ENCODE measurements around the gene SNX7.
A peak's percentile ranks its signal among the peaks of the same experiment; 100 is the strongest.

Gene SNX7, protein sequence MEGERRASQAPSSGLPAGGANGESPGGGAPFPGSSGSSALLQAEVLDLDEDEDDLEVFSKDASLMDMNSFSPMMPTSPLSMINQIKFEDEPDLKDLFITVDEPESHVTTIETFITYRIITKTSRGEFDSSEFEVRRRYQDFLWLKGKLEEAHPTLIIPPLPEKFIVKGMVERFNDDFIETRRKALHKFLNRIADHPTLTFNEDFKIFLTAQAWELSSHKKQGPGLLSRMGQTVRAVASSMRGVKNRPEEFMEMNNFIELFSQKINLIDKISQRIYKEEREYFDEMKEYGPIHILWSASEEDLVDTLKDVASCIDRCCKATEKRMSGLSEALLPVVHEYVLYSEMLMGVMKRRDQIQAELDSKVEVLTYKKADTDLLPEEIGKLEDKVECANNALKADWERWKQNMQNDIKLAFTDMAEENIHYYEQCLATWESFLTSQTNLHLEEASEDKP

DNA sequence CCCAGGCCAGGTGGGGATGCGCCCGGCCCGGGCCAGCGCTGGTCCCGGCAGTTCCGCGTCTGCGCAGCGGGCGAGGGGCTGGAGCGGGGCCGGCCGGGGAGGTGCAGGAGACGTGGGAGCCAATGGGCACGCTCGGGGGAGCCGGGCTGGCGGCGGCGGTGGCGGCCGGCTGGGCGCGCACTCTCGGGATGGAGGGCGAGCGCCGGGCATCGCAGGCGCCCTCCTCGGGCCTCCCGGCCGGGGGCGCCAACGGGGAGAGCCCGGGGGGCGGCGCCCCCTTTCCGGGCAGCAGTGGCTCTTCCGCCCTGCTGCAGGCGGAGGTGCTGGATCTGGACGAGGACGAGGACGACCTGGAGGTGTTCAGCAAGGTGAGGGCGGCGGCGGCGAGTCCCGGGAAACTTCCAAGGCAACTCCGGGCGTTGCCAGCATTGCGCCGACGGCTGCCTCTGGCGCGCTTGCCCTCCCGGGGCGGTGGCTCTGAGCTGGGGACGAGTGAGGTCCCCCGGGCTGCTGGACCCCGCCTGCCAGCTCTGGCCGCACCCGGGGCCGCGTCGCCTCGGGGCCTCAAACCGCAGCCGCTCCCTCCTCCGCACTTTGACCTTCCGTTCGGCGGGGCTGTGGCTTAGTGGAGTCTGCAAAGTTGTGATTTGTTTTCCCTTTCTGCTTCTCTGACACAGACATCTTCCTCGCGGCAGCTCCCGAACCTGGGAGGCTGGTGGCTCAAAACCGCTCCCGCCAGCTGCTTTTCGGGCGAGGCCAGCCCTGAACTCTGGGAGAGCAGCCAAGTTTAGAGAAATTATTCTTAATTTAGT lies at the start of gene SNX7:
Gene SNX7, plus strand, starts transcription at position 178 of the 812 bp plus-strand sequence. Its CDS starts 11 bp downstream, at position 189.
- DNase-seq, result peak; percentile 89

DNA sequence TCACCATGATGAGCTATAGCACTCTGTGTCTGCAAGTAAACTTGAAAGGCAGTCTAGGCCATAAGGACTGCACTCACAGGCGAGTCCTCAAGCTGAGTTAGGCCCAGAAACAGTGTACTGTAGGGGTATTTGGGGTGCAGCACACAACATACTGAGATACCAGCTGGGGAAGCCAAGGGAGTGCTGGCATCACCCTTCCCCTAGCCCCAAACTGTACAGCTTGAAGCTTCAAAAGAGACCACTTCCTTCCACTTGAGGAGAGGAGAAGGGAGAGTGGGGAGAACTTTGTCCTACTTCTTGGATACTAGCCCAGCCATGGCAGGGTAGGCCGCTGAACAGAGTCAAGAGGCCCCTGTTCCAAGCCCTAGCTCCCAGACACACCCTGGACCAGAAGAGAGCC lies 24.2 kb upstream of the SNX7 start:
- DNase-seq, result no peak

DNA sequence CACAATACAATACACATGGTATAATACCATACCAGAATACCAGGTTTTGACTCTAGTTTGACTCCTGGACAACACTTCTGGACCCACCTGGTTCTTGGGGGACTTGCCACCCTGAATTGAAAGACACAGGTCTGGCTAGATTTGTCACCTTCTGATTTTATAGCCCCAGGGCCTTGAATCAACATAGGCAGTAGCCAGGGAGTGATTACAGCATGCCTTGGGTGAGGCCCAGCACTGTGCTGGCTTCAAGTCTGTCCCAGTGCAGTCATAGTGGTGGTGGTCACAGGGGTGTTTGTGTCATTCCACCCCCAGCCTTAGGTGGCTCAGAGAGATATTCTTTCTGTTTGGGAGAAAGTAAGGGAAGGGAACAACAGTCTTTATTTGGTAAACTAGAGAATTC lies 23.3 kb upstream of the SNX7 start:
- DNase-seq, result no peak

DNA sequence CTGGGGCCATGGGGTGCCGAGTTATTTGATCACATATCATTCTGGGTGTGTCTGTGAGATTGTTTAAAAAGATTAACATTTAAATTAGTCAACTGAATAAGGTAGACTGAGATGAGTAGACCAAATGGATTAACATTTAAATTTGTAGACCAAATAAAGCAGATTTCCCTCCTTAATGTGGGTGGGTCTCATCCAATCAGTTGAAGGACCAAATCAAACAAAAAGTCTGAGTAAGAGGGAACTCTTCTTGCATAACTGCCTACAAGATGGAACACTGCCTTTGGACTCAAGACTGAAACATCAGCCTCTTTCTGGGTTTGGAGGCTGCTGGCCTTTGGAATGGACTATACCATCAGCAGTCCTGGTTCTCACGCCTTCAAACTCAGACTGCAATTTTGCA lies 17.0 kb upstream of the SNX7 start:
- DNase-seq, result no peak

DNA sequence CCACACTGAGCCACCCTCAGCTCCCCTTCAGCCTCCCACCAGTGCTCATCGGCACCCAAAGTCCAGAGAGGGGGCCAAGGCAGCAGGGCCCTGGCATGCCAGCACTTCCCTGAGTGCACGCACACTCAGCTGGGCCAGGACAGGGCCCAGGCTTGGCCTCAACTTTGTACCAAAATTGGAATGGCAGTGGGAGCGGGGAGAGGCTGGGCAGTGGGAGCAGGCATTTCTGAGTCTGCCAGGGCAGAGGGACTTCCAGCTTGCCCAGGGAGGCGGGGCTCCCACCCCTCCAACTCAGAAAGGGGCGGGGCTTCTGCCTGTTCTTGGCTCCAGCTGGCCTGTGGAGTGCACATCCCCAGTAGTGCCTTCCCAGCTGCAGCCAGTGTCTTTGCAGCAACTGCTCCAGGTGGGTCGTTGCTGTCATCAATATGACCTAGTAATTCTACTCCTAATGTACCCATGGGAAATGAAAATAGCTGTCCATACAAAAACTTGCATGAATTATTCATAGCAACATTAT lies 10.3 kb upstream of the SNX7 start:
- no peak for DNase-seq

DNA sequence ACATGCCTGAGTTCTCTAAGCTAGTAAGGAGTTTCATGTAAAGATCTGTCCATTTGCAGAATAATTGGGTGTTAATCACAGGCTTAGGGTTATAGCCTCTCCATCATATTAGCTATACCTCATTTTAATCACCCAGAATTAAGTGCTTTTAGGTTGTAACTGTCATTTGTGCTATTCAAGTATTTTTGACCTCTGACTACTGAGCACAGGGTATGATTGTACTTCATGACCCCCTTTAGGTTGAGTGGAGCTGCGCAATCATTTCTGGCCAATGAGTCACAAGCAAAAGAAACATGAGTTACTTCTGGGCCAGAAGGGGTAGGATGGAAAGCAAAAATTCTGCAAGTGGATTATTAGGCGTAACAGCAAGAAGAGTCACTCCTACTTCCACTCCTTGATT lies 8.4 kb upstream of the SNX7 start:
- DNase-seq, result no peak

DNA sequence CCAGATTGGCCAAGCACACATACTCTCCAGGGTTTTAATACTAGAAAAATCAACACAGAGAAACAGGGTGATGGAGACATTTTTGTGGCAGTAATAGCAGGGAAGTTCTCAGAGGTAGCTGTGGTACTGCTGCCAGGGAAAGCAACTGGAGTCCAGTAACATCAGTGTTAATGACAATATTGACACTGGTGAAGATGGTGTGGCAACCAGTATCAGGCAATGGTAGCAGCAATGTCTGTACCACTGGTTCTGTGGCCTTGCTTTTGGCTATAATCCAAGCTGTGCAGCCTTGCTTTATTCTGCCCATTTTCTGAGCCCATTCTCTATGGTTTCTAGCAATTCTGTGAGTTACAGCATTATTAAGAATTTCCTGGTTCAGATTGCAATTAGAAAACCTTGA lies 1.6 kb upstream of the SNX7 start:
- DNase-seq, result no peak

DNA sequence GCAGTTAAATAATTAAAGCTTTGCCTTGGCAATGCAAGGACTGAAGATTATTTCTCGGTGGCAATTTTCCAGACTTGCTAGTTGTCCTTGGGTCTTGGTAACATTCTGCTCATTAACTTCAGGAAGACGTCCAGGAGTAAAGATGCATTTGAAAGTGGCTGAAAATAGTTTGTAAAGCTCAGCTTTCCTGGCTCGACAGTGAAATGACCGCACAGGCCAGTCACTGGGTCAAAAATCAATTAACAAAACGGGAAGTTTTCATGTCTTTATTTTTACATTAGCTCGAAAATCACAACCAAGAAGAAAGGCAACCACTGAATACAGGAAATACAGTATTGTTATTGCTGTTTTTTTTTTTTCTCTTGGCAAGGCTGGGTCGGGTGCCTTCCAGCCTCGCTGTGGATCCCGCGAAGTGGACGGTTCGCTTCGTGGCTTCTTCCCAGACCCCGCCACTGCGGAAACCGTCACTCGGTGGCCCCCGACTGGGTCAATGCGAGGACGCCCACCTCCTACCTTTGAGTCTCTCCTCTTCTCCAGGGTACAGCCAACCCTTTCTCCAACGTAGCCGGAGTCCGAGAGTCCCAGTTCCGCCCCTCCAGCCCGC lies 479 bp upstream of the SNX7 start:
- no peak for DNase-seq

DNA sequence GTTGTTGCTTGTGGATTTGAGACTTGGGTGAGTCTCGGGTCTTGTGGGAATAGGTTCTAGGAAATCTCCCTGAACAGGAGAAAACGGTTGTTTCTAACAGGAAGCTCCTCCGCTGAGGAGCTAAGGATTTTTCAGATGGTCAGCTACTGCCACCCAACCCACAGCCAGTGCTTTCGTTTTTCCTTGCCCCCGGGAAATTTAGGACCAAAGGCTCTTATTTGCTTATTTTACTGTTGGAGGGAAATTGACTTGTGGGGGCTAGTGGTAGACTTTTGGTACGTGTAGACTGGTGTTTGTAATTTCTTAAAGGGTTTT lies 792 bp downstream of the SNX7 start:
- DNase-seq, result no peak

DNA sequence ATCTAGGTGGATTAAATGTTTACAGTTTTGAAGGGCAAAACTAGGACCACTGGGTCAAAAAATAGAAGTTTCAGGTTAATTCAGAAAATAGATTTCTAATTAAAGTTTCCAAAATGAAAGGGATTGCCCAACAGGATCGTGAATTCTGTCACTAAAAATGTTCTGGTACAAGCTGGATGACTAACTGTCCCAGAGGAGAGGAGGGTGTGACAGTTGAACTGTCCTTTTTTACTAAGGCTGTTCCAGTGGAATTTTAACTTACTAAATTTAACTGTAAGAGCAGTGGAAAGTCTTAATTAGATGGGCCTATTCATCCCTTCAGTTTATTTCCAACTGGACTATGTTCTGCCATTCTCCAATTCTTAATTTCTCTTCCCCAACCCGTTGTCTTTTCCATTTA lies 7.2 kb downstream of the SNX7 start:
- DNase-seq, result no peak

DNA sequence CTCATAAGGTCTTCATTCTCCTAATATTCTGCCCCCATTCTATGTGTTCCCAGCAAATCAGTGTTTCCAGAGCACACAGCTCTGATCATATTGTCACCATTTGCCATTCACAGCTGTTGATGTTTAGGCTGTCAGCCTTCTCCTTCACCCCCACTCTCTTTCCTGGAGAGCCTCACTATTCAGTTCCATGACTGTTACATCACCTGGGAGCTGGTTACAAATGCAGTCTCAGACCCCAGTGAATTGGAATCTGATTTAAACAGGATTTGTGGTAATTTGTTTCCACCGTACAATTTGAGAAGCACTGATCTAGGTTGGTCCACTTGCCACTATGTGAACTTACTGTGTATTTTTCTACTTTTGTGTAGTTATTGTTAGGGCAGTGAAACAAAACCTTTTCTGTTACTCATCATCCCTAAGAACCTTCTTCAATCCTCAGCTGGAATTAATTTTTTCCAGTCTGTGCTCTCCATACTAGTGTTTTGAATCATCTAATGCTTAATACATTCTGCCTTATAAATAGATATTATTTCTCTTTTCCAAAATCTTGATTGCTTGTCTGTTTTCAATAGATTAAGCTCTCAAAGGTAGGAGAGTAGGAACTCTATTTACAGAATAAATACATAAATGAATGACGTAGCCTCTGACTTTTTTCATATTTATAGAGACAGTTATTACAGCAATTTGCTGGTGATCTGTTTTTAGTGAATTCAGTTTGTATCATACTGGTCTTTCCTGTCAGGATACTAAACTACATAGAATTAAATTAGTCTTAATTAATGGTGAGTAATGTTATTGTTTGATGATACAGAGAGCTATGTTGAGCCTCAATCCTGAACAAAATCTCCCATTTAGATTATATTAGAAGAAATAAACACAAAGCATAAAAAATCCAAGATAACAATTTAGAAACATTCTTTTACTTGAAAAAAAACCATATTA lies 8.1 kb downstream of the SNX7 start:
- DNase-seq, result no peak

DNA sequence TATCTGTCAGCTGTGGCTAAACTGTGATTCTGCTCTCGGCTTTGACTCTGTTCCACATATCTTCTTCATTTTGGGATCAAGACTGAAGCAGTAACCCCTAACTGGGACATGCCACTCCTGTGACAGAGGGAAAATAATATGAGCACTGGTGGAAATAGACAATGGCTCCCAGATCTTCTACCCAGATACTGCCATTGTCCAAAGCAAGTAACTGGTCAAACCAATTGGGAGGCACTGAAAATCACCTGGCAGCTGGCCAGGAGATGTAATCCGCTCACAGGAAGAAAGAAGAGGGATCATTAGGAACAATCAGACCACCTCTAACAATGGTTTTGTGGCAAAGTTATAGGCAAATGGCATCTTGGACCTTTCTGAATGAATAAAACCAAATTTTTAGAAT lies 10.7 kb downstream of the SNX7 start:
- no peak for DNase-seq

DNA sequence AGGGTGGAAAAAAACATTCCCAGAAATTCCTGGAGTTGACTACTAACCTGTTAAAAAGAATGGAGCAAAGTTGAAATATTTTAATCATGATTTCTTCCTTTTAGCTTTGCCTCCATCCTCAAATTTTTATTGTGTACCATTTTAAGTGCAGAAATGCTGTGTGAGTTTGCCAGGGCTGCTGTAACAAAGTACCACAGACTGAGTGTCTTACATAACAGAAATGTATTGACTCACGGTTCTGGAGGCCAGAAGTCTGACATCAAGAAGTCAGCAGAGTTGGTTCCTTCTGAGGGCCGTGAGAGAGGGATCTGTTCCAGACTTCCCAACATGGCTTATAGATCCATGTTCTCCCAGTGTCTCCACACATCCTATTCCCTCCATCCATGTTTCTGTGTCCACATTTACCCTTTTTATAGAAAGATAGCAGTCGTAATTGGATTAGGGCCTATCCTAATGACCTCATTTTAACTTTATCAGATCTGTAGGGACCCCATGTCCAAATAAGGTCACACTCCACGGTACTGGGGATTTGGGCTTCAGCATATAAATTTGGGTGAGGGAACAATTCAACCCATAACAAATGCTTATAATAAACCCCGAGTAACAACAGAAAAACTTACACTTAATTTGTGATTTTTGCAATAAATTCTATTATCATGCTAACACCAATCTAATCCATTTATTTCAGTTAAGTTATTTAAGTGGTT lies 12.7 kb downstream of the SNX7 start:
- DNase-seq, result no peak

DNA sequence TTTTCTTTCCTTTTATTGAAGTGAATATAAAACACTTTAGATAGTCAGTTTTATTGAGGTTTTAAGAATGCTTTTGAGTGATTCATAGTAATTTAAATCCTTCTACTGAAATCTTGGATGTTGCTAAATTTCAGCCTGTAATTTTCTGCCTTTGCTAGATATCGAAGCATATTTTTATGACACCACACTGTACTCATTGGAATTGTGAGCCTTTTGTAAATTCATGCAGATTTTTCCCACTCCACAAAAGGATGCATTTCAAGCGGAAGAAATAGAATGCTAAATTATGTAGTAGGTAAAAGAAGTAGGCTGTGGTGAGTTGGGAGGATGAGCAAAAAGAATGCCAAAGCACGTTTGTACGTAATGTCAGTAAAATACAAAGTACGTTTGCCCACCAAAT lies 13.8 kb downstream of the SNX7 start:
- no peak for DNase-seq

DNA sequence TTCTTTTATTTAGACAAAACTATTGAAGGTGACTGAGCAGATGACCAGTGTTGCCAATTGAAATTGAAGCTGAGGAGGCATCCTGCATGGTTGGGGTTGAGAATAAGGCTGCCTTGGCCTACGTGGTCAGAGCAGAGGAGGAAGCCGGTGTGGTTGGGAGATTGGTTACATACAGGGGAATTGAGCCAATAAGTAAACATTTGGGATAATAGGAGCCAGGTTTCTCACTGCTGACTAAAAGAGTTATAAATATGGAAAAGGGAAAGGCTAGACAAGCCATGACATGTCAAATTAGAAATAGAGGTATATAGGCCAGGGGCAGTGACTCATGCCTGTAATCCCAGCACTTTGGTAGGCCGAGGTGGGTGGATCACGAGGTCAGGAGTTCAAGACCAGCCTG lies 15.8 kb downstream of the SNX7 start:
- no peak for DNase-seq

DNA sequence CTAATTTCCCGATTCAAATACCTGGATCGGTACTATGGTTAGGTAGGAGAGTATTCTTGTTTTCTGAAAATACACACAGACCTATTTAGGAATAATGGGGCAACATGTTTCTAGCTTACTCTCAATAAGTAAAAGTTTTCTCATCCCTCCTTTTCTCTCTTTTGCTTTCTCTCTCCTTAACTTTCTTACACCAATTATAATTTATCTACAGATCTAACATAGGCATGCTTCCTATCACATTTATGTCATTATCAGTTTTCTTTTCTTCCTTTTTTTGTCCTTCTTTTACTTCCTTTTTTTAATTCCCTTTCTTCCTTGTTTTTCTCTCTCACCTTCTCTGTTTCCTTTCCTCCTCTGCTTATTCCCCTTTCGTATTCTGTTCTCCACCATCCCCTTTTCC lies 20.3 kb downstream of the SNX7 start:
- DNase-seq, result no peak

DNA sequence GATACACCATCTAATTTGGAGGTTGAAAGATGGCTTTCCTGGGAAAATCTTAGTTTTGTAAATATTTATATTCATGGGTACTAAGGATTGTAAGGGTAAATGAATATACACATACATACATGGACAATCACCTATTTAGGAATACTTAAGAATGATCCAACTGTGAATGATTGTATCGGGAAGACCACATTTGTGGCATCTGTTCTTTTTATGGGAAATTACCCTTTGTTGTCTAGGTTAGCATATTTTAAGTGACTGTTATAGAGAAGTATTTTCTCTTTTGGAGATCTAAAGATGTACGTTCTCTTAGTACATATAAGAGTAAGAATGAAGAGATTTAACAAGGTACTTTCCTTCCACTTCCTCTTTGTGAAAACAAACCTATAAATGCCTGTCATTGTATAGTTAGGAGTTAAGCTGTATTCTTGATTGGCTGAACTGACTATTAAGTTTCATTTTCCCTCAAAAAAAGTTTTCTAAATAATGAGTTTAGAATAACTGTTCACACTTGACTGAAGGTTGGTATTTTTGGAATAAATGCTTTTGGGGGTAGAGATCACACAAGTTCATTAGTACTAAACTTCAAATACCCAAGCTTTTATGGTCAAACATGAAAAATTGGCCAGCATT lies 26.7 kb downstream of the SNX7 start:
- no peak for DNase-seq

DNA sequence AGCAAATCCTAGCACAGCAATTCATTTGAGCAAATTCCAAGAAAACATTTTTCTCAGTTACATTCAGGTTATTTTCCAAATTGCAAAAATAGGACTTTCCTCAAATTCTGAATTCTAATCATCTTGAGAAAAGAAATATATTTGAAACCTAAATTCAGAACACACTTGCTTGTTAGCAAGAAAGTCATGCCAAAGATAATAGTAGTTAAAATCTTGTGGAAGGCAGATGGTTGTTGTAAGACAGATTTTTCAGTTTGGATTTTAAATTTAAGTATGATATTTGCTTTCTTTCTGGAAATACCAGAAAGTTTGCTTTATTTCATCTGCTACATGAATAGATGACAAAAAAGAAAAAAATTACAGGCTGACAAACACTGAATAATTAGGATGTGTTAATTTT lies 29.1 kb downstream of the SNX7 start:
- no peak for DNase-seq

DNA sequence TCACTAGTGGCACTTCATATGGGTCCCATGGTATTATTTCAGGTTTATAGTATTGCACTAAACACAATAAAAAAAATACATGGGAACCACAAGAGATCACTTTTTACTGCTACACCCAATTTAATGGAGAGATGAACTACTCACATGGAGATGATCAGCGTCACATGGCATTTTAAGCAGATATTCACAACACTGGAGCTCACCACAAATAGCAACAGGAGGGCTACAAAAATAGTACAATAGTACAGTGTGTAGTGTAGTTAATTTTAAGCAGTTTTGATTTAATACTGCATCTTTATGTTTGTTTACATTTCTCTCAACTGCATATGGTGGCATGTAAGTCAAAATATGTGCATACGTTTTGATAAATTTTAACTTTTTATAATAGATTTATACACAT lies 31.0 kb downstream of the SNX7 start:
- no peak for DNase-seq

DNA sequence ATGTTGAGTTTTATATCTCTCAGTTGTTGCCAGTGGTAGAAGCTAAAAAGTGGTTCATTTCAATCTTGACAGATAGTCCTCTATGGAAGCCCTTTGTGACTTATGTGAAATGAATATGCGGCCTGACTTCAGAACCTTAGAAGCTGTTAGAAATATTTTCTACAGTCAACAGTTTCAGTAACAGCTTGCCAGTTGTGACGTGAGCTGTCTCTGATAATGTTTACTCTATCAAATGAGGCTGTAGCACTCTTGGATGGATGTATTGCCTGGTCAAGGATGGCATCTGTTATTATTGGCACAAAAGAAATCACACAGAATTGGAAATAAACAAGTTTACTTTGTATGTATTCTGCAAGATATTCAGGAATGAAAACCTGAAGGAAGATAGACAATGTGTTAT lies 31.9 kb downstream of the SNX7 start:
- DNase-seq, result no peak

DNA sequence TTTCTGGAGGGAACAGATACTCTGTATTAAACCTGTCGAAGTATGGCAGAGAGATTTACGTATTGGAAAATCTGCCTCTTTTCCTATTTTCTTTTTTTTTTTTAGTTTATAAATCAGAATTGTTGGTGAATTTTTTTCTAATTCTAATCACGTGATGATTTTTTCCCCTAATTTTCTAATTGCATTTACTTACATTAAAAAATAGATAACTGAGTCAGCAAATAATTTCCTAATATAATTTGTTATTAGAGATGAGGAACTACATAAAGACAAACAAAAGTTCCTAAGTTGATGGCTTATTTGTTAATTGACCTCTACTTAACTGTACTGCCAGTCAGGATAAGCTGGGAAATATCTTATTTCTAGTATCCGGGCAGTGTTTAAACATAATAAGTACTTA lies 34.6 kb downstream of the SNX7 start:
- DNase-seq, result no peak

DNA sequence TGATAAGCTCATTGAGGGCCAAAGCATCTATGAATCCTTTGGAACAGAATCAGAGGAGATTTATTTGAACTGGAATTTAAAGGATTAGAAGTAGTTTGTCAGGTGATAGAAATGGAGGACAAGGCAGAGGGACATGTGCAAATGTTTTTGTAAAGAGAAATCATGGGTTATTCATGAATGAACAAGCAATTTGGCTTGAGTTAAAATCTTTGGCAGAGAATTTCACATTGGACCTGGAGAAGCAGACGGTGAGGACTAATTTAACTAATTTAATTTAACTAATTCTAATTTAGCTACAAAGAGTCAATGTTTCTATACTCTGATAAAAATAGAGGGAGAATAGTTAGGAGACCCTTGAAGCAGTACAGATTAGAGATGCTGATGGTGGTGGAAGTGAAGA lies 36.3 kb downstream of the SNX7 start:
- no peak for DNase-seq
